ENCODE data around the gene NPAS3.

NPAS3 gene

DNA sequence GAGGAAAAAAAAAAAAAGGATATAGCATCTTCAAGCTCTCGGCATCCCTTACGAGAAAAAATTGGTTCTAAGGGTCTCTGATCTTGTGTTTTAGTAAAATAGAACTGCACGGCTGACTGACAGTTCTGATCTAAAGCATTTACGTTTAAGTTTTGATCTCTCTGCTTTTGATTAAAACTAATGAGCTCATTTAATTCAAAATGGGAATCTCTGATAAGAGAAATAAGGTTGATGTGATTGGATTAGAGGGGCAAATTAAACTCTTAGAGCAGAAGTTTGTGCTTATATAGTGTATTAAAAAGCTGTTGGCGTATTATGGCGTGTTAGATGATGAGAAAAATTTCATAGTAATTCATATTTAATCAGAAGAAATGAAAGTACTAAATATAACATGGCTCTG lies 794.6 kb downstream of the NPAS3 start:
- DNase-seq, result no peak

DNA sequence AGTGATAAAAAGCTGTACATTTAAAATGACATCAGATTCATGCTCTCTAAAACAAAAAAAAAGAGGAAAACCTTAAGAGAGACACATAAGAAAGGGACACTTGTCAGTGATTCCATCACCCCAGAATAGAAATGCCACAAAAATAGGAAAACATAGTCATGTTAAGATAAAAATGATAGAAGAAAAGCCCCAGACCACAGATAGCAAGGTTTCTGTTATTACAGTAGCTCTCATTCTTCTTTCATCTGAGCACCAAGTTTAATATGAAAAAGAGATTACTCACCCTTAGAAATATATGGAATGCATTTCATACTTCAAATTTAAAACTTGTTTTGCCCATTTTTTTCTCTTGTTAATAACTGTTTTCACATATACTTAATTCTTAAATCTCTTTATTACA lies 795.0 kb downstream of the NPAS3 start:
- DNase-seq, result no peak

DNA sequence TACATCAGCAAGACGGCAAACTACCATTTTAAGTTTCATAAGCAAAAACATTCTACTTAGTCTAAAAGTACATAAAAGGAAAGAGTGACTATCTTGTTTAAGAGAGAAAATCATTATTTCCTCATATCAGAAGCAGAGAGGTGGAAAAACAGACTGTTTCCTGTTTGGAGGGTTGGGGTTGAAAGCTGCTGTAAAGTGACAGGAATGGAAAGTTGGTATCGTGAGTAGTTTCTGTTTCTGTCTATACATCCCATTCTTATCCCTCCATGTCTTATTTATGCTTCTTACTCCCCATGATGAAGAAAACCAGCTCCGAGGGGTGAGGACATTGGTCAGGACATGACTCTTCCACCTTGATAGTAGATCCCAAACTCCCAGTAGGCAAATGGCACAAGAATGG lies 795.7 kb downstream of the NPAS3 start:
- no peak for DNase-seq

DNA sequence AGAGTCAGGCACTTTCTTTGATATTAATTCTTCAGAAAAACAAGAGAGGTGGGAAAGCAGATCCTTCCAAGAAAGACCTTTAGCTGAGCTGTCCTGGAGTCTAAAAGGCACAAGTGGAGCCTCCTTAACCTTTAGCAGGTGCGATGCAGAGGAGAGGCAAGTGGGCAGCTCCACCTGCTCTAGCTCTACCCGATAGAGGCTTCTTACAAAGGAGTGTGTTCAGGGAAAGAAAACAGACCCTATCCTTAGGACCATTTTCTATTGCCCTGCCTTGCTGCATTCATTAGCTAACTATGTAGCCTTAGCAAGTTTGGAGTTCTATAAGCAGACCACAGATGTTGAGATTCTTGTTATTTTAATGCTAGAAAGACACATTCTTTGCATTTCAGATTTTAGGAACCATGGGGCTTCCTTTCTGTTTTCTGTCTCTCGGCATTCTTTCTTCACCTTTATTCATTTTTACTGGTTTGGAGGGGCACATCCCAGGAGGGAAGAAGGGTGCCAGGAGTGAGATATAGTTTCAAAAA lies 797.7 kb downstream of the NPAS3 start:
- DNase-seq, result no peak

DNA sequence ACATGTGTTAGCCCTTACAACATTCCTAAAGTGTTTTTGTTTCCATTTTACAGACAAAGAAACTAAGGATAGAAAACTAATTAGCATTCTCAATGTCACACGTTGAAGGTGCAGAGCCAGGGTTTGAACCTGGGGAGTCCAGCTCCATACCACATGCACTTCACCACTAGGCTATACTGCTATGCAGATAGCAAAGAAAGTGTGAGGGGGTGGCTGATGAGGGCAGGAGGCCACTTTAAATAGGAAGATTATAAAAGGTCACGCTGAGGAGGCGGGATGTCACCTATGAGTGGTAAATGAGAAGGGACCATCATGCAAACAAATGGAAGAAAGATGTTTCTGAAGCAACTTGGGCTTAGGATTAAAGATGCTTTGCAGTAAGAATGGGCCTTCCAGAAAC lies 798.3 kb downstream of the NPAS3 start:
- DNase-seq, result no peak

DNA sequence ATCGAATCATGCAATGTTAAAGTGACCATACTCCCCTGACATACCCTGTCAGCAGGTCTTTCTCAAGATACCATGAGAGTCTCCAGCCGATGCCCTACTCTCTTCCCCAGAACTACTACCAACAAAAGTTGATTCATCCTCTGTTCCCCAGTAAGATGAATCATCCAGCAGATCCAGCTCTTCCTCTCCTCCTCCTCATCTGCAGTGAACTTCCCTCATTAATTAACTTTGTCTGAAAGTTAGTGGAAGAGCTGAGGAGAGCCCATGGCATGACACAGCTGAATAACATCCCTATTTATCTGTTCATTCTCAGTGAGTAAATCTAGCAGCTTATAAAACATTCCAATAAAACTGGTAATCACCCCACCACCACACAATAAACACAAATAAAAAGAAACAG lies 798.8 kb downstream of the NPAS3 start:
- no peak for DNase-seq

DNA sequence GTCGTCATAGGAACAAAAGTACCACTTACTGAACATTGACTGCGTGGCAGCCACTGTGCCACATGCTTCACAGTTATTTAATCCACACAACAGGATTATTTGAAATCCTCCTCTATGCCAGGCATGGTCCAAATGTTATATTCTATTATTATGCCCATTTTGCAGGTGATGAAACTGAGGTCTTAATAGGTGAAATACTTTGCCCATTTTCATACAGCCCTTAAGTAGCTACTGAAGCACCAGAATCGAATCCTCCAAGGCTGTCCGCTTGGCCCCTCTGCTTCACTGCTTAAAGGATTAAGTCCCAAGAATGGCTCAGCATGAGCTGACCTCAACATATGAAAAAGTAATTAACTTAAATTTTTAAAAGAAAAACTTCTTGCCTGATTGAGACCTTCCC lies 799.4 kb downstream of the NPAS3 start:
- no peak for DNase-seq

DNA sequence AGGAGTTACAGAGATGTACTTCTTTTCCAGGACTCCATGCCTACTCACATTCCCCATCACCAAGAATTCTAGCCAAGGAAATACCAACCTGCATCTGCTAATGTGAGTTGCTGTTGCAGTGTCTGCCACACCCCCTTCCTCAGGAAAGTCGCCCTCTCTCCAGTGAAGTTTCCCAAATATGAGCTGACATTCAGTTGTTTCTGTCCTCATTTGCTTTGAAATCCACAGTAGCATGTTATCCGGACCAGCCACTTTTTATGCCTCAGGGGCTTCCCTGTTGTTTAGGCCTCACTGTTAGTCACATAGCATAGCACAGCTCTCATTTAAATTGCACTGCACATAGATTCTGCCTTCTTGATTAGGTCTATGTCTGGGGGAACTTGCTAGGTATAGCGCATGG lies 799.8 kb downstream of the NPAS3 start:
- no peak for DNase-seq

DNA sequence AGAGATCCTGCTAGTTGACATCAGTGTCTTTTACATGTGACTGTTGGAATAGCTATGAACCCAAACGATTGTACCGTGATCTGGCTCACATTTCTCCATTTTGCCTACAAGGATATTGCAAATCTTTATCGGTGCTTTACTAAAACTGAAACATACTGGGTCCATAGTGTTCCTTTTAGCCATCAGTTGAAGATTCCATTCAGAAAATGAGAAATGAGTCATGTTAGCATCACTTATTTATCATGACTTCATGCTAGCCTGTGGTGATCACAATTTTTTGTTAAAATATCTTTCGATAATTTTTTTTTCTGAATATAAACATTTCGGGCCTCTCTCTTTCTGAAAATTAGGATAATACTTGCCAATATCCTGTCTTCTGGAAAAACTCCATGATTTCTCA lies 801.9 kb downstream of the NPAS3 start:
- no peak for DNase-seq

DNA sequence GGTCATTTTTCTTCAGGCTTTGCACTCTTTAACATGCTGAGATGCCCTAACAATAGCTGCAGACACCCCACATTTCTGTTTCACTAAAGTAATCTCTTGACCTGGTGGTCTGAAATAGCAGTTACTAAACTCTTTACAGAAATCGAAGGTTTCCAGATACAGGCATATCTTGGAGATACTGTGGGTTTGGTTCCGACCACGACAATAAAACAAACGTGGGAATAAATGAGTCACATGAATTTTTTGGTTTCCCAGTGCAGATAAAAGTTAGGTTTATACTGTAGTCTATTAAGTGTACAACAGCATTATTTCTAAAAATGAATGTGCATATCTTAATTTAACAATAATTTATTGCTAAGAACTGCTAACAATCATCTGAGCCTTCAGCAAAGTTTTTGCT lies 803.5 kb downstream of the NPAS3 start:
- DNase-seq, result no peak

DNA sequence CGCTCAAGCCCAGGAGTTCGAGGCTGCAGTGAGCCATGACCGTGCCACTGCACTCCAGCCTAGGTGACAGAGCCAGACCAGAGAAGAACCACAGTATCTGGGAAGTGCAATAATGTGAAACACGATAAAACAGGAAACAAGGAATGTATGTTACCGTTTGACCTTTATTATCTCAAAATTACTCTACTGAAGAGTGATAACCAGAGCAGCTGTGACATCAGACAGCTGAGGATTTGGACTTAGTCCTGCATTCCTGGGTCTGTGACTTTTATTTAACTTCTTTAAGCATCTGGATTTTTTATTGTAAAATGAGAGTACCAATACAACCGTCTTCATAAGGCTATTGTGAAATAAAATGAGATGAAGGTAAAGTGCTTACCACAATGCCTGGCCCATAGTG lies 806.5 kb downstream of the NPAS3 start:
- DNase-seq, result no peak

DNA sequence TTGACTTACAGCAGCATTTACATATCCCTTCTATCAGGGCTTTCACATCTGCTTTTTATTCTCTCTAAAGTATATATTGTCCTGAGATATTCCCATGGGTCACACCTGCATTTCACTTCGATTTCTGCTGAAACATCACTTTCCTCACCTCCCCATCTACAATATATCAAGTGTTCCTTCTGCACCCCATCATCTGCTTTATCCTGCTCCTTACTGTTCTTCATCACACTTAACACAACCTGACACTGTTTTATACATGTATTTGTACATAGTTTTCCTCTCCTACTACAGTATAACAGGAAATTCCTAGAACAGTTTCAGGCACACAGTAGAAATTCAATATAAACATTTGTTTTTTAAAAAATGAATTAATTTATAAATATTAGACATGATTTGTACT lies 809.1 kb downstream of the NPAS3 start:
- DNase-seq, result no peak

DNA sequence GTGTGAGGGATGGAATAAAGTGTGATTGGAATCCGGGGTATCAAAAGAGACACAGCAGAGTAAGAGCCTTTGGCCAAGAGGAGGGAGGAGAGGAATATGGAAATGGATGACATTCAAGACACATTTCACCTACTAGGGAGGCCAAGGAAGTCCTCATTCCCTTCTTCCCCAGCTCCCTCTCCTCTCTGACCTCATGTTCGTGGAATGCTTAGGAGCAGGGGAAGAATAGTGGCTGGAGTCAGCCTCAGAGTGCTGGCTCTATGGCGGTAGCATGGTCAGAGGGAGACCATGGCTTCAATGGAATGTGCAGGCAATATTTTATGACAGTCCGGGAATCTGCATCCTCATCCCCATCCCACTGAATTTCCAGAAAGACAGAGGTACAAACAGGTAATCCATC lies 815.6 kb downstream of the NPAS3 start:
- no peak for DNase-seq

DNA sequence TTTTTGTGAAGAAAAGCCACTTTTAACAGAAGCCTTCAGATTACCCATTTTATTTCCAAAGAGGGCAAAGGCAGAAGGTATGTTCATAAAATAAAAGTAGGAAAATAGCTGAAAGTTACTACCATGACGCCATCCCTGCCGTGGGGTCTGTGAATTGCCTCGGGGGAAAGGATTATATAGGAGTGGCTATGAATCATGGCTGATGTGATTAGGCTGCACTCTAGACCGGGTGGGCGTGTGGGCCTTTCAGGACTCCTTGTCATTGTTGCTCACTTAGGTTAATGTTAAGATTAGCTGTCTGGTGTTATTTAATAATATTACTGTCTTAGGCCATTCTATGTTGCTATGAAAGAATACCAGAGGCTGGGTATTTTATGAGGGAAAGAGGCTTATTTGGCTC lies 816.7 kb downstream of the NPAS3 start:
- no peak for DNase-seq

DNA sequence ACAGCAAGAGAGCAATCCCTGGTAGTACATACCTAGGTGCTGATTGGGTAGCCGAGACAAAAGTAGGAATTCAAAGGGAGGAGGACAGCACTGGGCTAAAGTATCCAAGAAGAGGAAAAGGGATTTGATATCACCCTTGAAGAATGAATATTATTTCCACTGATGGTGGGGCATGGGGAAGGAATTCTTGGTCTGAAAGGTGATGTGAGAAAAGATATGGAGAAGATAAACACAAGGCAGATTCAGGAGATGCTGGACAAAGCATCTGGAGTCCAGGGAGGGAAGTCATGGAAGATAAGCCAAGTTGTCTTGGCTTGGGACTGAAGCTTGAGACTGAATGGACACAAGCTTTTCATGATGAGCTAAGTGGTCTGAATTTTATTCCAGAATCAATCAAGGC lies 818.2 kb downstream of the NPAS3 start:
- no peak for DNase-seq

DNA sequence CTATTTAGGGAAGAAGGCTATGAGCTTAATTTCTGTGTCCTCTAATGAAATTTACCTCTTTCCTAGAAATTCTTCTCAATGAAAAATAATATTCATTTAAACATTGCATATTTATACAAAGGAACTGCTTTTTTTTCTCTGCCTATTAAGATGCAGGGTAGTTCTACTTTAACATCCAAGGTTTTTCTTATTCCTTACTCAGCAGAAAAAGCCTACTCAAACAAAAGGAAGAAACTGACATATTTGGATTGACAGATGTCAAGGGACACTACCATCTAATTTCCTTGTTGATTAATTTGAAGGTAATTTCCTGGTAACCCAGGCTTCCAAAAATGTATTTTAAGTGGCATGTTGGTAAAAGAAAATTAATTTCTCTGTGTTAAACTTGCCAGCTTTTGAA lies 819.9 kb downstream of the NPAS3 start:
- DNase-seq, result no peak

DNA sequence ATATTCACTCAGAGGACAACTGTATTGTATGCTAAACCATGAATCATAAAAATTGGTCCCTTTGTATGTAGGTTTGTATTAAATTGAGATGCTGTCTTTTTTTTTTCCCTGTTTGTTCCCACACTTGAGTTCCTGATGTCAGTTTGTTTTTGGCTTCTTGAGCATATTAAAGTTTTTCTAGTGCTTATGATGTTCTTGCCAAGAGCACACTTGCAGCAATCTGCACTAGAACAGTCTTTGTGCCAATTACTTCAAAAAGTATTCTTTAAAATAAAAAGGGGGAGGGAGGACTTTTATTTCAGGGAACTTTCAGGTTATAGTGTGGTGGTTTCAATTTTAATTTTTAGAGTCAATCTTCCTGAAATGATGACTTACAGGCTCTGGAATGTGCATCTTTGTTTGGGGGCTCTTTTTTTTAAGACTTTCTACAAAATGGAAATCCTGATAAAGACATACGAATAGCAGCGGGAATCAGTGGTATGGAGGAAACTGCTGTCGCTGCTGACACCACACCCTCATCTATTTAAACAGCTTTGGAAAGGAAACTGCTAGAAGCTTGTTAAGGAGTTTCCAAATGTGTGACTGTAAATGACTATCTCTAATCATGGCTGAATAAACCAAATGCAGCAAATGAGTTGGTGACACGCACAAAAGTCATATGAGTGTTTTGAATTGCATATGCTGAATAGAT lies 823.6 kb downstream of the NPAS3 start:
- DNase-seq, result no peak

DNA sequence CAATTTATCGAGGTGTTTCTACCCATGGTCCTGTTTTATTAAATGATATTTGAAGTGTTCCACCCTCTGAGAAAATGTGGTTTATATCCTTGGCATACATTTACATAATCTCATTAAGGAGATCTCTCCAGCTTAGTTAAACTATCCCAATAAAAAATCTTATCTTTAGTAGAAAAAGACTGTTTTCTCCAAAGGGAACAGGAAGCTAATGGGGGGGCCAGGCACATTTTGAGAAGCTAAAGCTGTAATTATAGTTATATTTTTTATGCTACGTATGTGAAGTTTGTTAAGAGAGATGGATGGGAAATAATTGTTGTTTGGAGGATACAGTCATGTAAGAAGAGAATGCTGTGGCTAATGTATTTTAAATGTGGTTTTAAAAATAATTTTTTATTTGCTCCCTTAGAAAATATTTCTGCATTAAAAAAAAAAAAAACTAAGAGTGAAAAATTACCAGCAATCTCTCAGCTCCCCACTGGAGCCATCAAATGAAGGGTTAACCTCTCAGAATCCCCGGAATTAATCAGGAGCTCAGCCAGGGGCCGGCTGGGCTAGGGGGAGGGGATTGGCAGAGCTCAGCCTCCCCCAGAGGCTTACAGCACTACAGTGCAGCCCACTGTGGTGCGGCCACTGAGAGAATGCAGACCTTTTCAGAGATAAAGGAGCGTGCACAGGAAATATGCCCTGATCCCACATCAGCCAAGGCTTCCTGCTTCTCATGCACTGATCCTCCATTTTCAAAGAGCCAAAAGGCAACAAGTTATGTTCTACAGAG lies 826.4 kb downstream of the NPAS3 start:
- DNase-seq, result no peak

DNA sequence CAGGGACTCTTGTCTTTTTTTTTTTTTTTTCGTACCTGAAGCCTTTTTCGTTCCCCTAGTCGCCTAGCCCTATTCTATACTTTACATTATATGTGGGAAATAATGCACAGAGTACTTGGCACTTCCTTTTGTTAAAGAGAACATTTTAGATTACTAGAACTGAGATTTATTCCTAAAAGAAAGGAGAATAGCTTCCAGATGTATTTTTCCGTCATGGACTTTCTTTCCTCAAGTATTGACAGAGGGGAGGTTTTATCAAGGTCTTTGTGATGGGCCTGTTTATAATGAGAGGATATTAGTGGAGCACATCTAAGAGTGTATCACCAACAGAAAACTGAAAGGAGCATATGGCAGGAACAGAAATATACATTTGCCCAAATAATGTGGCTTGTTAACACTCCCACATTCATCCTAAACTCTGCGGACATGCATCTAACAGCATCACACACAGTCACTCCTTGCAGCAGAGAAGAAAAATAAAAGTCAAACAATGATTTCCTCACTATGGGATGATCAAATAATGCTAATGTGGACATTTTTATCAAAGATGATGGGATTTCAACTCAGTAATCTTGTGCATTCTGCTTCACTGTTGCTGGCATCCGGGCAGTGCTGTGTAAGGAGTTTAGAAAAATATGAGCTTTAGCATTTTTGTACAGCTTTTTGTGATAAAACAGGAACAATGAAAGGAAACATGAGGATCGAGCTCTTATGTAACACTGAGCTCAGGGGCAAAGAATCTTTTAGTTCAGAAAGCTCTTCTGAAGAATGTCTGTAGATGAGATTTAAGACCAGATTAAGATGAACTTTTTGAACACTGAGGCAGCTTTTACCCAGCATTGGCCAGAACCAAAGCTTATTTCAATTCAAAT lies 829.1 kb downstream of the NPAS3 start:
- DNase-seq, result no peak

DNA sequence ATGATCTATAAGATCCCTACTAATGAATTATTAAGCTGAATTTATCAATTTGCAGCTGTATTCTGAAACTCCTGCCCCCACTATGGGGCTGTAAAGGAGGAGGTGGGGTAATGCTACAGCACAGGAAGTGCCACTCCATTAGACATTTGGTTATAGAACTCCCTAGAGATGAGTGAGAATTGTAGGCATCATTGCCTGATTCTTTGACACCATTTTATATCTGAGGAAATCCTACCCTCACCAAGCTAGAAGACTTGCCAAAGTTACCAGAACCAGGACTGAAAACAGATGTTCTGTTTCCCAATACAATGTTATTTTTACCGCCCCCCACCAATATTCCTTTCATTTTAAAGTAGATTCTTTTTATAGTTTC lies 829.8 kb downstream of the NPAS3 start:
- DNase-seq, result no peak

DNA sequence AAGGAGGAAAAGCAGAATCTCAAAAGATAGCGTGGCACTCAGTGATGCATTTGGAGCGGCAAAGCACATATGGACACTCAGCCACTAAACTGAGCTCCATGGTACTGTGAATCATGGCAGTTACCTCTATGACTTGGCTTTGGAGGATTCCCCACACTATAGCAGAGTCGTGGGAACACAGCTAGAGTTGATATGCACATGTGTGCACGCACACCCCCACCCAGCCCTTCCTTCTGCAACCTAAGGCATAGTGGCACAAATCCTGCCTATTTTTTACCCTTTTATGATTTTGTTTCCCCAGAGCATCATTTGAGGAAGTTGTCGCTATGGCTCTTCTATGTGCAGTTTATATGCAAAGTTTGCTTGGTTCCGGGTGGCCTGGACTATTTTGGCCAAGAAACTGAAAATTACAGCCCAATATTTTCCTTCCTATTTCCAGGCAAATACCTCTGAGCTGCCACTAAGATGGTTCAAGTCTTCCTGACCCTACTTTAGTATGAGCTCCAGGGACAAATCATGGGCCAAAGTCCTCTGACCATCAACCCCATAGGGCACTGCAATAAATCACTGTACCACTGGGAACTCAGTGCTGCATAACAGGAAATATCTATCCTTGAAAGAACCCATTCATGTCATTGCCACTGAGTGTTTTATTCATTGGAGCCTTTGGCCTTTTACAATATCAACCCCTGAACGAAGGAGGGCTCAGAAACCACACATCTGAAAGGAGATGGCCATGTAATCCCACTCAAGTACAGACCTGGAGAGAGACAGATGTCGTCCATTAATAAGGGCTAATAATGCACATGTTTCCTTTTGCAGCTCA lies 834.7 kb downstream of the NPAS3 start:
- no peak for DNase-seq

DNA sequence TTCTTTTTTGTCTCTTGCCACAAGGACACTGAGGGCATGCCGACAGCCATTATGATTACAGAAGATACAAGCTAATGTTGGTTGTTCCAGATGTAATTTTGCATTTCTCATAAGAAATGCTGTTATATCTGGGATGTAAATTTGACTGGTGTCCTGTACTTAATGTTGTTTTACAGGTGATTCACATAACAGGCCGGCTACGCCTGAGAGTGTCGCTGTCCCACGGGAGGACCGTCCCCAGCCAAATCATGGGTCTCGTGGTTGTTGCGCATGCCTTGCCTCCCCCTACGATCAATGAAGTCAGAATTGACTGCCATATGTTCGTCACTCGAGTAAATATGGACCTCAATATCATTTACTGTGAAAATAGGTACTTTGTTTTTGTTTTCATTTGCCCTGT lies 835.5 kb downstream of the NPAS3 start:
- DNase-seq, result no peak

Data from stimulated activated naive CD4-positive, alpha-beta T cell treated with Interleukin-2 at 50 U/mL for 16 hours (primary cell).